Activated B cell treated with CpG ODN at 0.5 μM for 24 hours (primary cell): Measurements from ENCODE around the gene DRC3. TPM values are rescaled to one million over a fixed set of nuclear protein-coding genes. Genes with fewer than 3 reads are reported as not detected.

Experiments
- ATAC-seq: fragments of 200-7000 bp; cut with Tn5 transposase; one replicate; pipeline ENCODE4 v1.10.0; 2021; ENCODE audit warnings: low read depth, mild to moderate bottlenecking, moderate library complexity
- CTCF ChIA-PET: fragments of 350-600 bp; sonication (Branson Sonifier 250); formaldehyde crosslinking; loops from one replicate; lab custom pipeline; 2021; ENCODE audit warnings: antibody characterized with exemption; lab: Charles Lee
- POLR2A ChIA-PET: fragments of 350-600 bp; sonication (Branson Sonifier 250); formaldehyde crosslinking; loops from one replicate; lab custom pipeline; 2021; ENCODE audit warnings: antibody characterized with exemption; lab: Charles Lee
- DNase-seq: peaks from one replicate; pipeline ENCODE4 v3.0.0; 2022
- H3K27ac Mint-ChIP-seq: one replicate; pipeline ENCODE4 v1.8.0; 2020; ENCODE audit warnings: mixed read lengths
- H3K27me3 Mint-ChIP-seq: one replicate; pipeline ENCODE4 v1.8.0; 2021; ENCODE audit warnings: mixed read lengths
- H3K36me3 Mint-ChIP-seq: one replicate; pipeline ENCODE4 v1.8.0; 2021; ENCODE audit warnings: low read depth, mixed read lengths
- H3K4me1 Mint-ChIP-seq: one replicate; pipeline ENCODE4 v1.8.0; 2021; ENCODE audit warnings: mixed read lengths
- H3K4me3 Mint-ChIP-seq: one replicate; pipeline ENCODE4 v1.8.0; 2020; ENCODE audit warnings: mild to moderate bottlenecking, mixed read lengths
- H3K9me3 Mint-ChIP-seq: one replicate; pipeline ENCODE4 v1.8.0; 2020; ENCODE audit warnings: mixed read lengths
- CTCF ChIP-seq: fragments of 200-600 bp; IDR thresholded peaks from one replicate; pipeline ENCODE4 v1.8.0; 2022; ENCODE audit warnings: antibody characterized with exemption, mild to moderate bottlenecking
- intact Hi-C: fragments of 100-400 bp; cut with micrococcal nuclease; formaldehyde crosslinking; loops from one replicate; pipeline ENCODE4 v1.15.1; 2024
- total RNA-seq: library from RNA; stranded (reverse); gene quantifications from 2 replicates; pipeline ENCODE4 v1.2.3, GENCODE V29; 2022

DRC3 gene
- total RNA-seq, 1 donor from 2014 or later: not detected

GRCh38 chr17:17964710-17965109, 8.0 kb upstream of the DRC3 start:
- TF ChIP-seq CTCF: no peak
- intact Hi-C loops: no loop called here
- Mint-ChIP-seq H3K27me3 (no peaks in the 10 kb centered on the region), H3K36me3 (peaks cover 2% of the 10 kb centered on the region), H3K4me3 (no peak overlapping the region), H3K9me3 (no peaks in the 10 kb centered on the region), H3K27ac (no peak overlapping the region), H3K4me1 (peaks cover 20% of the 10 kb centered on the region)
- ChIA-PET POLR2A (no interaction called here), CTCF (no interaction called here)
- ATAC-seq: no peak
- DNase-seq: no peak

DNA sequence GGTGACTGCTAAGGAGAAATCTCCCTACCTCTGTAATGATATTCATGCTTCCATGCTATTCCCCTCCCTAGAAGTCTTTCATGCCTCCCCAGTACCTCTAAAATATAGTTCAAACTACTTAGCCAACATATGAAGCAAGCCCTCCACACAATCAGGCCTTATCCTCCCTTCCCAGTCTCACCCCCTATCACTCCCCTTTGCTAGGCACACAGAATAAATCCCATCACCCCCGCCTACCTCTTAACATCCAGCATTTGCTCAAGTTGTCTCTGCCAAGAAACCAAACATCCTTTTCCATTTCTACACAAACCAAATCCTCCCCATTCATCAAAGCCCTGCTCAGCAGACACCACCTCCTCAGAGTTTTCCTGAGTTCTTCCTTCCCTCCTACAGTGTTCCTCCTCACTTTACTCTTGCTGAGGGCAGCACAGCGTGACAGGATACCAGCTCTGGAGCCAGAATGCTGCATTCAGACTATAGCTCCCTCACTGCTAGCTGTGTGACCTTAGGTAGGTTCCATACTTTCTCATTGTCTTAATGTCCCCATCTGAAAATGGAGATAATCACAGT, 7.4 kb upstream of the DRC3 start:
- H3K27ac Mint-ChIP-seq: no peak overlapping the region
- H3K27me3 Mint-ChIP-seq: no peaks in the 10 kb centered on the region
- peaks cover 2% of the 10 kb centered on the region for H3K36me3 Mint-ChIP-seq
- H3K4me1 Mint-ChIP-seq: peaks cover 15% of the 10 kb centered on the region
- POLR2A ChIA-PET: no interaction called here
- CTCF ChIA-PET: no interaction called here
- no peak for ATAC-seq
- intact Hi-C loops: no loop called here
- no peaks in the 10 kb centered on the region for H3K9me3 Mint-ChIP-seq
- no peak for DNase-seq
- H3K4me3 Mint-ChIP-seq: no peak overlapping the region
- no peak for TF ChIP-seq CTCF

DNA sequence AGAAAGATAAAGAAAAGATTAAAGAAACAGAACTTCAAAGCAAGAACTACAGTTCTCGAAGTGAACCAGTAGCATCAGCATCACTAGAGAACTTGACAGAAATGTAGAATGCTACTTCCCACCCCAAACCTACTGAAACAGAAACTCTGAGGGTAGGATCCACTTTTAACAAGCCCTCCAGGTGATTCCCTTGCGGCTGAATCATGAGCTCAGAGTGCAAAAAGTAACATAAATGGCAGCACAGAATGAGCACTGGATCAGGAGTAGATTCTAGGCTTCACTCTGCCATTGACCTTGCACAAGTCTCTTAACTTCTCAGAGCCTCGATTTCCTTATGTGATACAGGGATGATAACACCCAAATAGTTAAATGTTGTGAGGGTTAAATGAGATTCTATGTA, 6.3 kb upstream of the DRC3 start:
- peaks cover 16% of the 10 kb centered on the region for H3K4me1 Mint-ChIP-seq
- DNase-seq (no peak), ATAC-seq (no peak)
- no peak for TF ChIP-seq CTCF
- no peak overlapping the region for H3K4me3 Mint-ChIP-seq
- POLR2A ChIA-PET: no interaction called here
- no peaks in the 10 kb centered on the region for H3K27me3 Mint-ChIP-seq
- H3K36me3 Mint-ChIP-seq: peaks cover 2% of the 10 kb centered on the region
- CTCF ChIA-PET: no interaction called here
- no peaks in the 10 kb centered on the region for H3K9me3 Mint-ChIP-seq
- intact Hi-C loops: no loop called here
- H3K27ac Mint-ChIP-seq: no peak overlapping the region

DNA sequence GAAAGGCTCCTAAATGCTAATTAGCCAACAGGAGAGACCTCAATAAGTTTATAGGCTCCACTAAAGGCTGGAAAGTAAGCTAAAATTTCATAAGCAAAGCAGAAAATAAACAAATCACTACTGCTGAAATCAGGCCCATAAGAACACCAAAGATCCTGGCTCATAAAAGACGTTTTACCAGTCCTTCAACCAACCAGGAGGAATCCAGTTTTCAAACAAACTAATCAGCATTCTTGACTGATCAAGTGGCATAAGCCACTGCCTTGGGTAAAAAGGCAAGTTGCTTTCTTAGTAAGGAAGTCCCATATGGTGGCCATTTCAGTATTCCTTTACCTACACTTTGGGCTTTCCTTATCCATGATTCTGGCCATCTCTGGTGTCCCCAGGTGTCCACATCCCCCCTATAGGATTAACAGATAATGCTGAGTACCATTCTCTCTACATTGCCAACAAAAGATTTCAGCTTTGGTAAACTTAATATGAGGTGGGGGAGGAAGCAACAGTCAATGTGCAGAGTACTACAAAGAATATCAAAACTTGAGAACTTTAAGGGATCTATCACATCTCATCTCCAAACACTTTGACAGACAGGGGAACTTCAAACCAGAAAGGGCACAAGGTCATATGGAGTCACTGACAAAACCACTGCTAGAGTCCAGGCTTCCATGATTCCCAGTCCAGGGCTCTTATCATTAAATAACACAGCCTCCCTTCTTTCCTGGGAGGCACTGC, 1.8 kb upstream of the DRC3 start:
- ChIA-PET POLR2A (no interaction called here), CTCF (no interaction called here)
- Mint-ChIP-seq H3K36me3 (peaks cover 2% of the 10 kb centered on the region), H3K27ac (no peak overlapping the region), H3K4me1 (peaks cover 22% of the 10 kb centered on the region), H3K27me3 (no peaks in the 10 kb centered on the region), H3K9me3 (no peaks in the 10 kb centered on the region), H3K4me3 (peak overlapping the region; percentile 76)
- intact Hi-C loops: loop anchor here (5.0 kb wide), 3 partner anchors 149 to 689 kb away; partner anchors contain the start of gene COPS3
- ATAC-seq (no peak), DNase-seq (no peak)
- no peak for TF ChIP-seq CTCF

DNA sequence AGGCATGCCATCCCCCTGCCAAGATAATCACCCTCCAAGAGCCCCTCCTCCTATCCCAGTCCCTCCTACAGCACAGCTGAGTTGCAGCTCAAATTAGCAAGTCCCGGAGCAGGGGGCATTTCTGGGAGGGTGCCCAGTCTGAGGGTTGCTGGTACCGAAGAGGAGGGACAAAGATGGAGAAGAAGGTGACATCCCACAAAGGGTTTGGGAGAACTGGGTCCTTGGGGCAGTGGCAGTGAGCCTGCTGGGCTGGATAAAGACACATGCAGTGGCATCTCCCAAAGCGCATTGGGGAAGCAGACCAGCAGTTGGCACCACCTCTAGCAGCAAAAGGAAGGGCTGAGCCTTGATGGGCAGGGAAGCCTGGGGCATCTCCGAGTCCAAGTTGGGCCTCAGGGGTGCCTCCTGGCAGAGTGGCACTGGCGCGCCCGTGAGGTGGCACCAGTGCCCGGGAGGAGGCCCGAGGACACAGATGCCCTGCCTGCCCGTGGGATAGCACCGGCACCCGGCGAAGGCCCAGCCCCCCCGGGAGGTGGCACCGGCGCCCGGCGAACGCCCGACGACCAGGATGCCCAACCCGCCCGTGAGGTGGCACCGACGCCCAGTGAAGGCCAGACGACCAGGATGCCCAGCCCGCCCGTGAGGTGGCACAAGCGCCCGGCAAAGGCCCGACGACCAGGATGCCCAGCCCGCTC, 1.1 kb upstream of the DRC3 start:
- intact Hi-C loops: loop anchor here (1.0 to 5.0 kb wide), 10 partner anchors 62 to 689 kb away; partner anchors contain the start of genes ATPAF2, COPS3, DRG2 and GID4
- POLR2A ChIA-PET: interaction anchor here (0.7 to 1.4 kb wide), 6 partner anchors 13 to 1436 kb away, joined by 3 to 7 read pairs (median 4); partner anchors contain the start of genes ATPAF2, GID4 and PEMT
- peaks cover 22% of the 10 kb centered on the region for H3K4me1 Mint-ChIP-seq

More for the DNA sequence above, 1.1 kb upstream of the DRC3 start:
- Mint-ChIP-seq H3K27me3 (no peaks in the 10 kb centered on the region), H3K9me3 (no peaks in the 10 kb centered on the region), H3K4me3 (peak overlapping the region; percentile 76), H3K36me3 (peaks cover 2% of the 10 kb centered on the region), H3K27ac (no peak overlapping the region)
- CTCF ChIA-PET: interaction anchor here (1.6 kb wide), 1 partner anchor 72 kb away, joined by 4 read pairs; no protein-coding TSS in a partner anchor
- no peak for DNase-seq
- ATAC-seq: no peak
- TF ChIP-seq CTCF: no peak
